H9 (cell line): ENCODE measurements around the gene MBP. TPM values are rescaled to one million over a fixed set of nuclear protein-coding genes. Genes with fewer than 3 reads are reported as not detected.

Experiments
- DNase-seq: peaks from one replicate; pipeline ENCODE4 v3.0.0-alpha.2; 2017
- H2AFZ ChIP-seq: one replicate; pipeline ENCODE4 v1.6.1; 2013; ENCODE audit warnings: mild to moderate bottlenecking, low read length, control low read depth, moderate library complexity
- H2AK5ac ChIP-seq: 2 replicates; pipeline ENCODE4 v1.6.1; 2013; ENCODE audit warnings: low read length, control low read depth, mixed read lengths; ENCODE audit not compliant: insufficient read length
- H2BK120ac ChIP-seq: one replicate; pipeline ENCODE4 v1.6.1; 2013; ENCODE audit warnings: low read depth, mild to moderate bottlenecking, low read length, control low read depth, inconsistent platforms; ENCODE audit not compliant: poor library complexity, severe bottlenecking
- H2BK12ac ChIP-seq: 2 replicates; pipeline ENCODE4 v1.6.1; 2013; ENCODE audit warnings: low read length, control low read depth, mixed read lengths, low read depth; ENCODE audit not compliant: insufficient read length
- H2BK15ac ChIP-seq: 2 replicates; pipeline ENCODE4 v1.6.1; 2013; ENCODE audit warnings: low read depth, low read length, control low read depth
- H2BK20ac ChIP-seq: one replicate; pipeline ENCODE4 v1.6.1; 2013; ENCODE audit warnings: low read depth, mild to moderate bottlenecking, low read length, control low read depth, inconsistent platforms; ENCODE audit not compliant: poor library complexity, severe bottlenecking
- H2BK5ac ChIP-seq: 2 replicates; pipeline ENCODE4 v1.6.1; 2013; ENCODE audit warnings: low read length, control low read depth, mixed read lengths; ENCODE audit not compliant: insufficient read length
- H3K14ac ChIP-seq: 2 replicates; pipeline ENCODE4 v1.6.1; 2013; ENCODE audit warnings: low read length, control low read depth; ENCODE audit not compliant: insufficient read depth
- H3K18ac ChIP-seq: 2 replicates; pipeline ENCODE4 v1.6.1; 2013; ENCODE audit warnings: low read depth, mild to moderate bottlenecking, mixed read lengths, low read length, control low read depth; ENCODE audit not compliant: insufficient read length
- H3K23ac ChIP-seq: 2 replicates; pipeline ENCODE4 v1.6.1; 2013; ENCODE audit warnings: low read length, control low read depth, mixed read lengths, low read depth; ENCODE audit not compliant: insufficient read length
- H3K23me2 ChIP-seq: 2 replicates; pipeline ENCODE4 v1.6.1; 2013; ENCODE audit warnings: low read depth, mild to moderate bottlenecking, mixed read lengths, low read length, control low read depth; ENCODE audit not compliant: insufficient read length, poor library complexity, severe bottlenecking
- H3K27ac ChIP-seq: 2 replicates; pipeline ENCODE4 v1.5.1; 2013; ENCODE audit warnings: low read length, control low read depth, mixed read lengths, low read depth; ENCODE audit not compliant: insufficient read length
- H3K27me3 ChIP-seq: 2 replicates; pipeline ENCODE4 v1.6.1; 2013; ENCODE audit warnings: low read length, control low read depth, inconsistent platforms; ENCODE audit not compliant: insufficient read depth
- H3K4ac ChIP-seq: 2 replicates; pipeline ENCODE4 v1.6.1; 2013; ENCODE audit warnings: low read depth, mild to moderate bottlenecking, control low read depth, inconsistent platforms, low read length, moderate library complexity
- H3K4me1 ChIP-seq: 2 replicates; pipeline ENCODE4 v1.6.1; 2013; ENCODE audit warnings: low read length, control low read depth, inconsistent platforms; ENCODE audit not compliant: insufficient read depth
- H3K4me2 ChIP-seq: 2 replicates; pipeline ENCODE4 v1.6.1; 2013; ENCODE audit warnings: low read length, control low read depth, mixed read lengths; ENCODE audit not compliant: insufficient read length, insufficient read depth
- H3K56ac ChIP-seq: 2 replicates; pipeline ENCODE4 v1.6.1; 2013; ENCODE audit warnings: low read depth, mild to moderate bottlenecking, mixed read lengths, low read length, control low read depth; ENCODE audit not compliant: insufficient read length
- H3K79me1 ChIP-seq: 2 replicates; pipeline ENCODE4 v1.6.1; 2013; ENCODE audit warnings: low read depth, mild to moderate bottlenecking, moderate library complexity, low read length, control low read depth, inconsistent platforms; ENCODE audit not compliant: insufficient read depth, poor library complexity, severe bottlenecking
- H3K79me2 ChIP-seq: 2 replicates; pipeline ENCODE4 v1.6.1; 2013; ENCODE audit warnings: low read length, control low read depth, inconsistent platforms; ENCODE audit not compliant: insufficient read depth
- H3K9ac ChIP-seq: 2 replicates; pipeline ENCODE4 v1.6.1; 2013; ENCODE audit warnings: low read length, control low read depth, mixed read lengths; ENCODE audit not compliant: insufficient read length; ENCODE audit errors: extremely low read depth
- H3K9me3 ChIP-seq: one replicate; pipeline ENCODE4 v1.6.1; 2013; ENCODE audit warnings: low read depth, low read length, inconsistent platforms; ENCODE audit not compliant: control insufficient read depth
- H3T11ph ChIP-seq: one replicate; pipeline ENCODE4 v1.6.1; 2013; ENCODE audit warnings: mild to moderate bottlenecking, low read length, control low read depth, inconsistent platforms
- H4K20me1 ChIP-seq: one replicate; pipeline ENCODE4 v1.6.1; 2013; ENCODE audit not compliant: control insufficient read depth, insufficient read length, insufficient read depth
- H4K5ac ChIP-seq: 2 replicates; pipeline ENCODE4 v1.6.1; 2013; ENCODE audit warnings: low read depth, mild to moderate bottlenecking, mixed read lengths, low read length, control low read depth; ENCODE audit not compliant: insufficient read length
- H4K8ac ChIP-seq: replicated peaks from 2 replicates; pipeline ENCODE4 v1.6.1; 2013; ENCODE audit warnings: low read length, control low read depth, mixed read lengths, low read depth; ENCODE audit not compliant: insufficient read length
- H4K91ac ChIP-seq: 2 replicates; pipeline ENCODE4 v1.6.1; 2013; ENCODE audit warnings: low read depth, mild to moderate bottlenecking, moderate library complexity, mixed read lengths, low read length, control low read depth; ENCODE audit not compliant: insufficient read length
- H3K27ac Mint-ChIP-seq, 3 experiments: 2 replicates in 2 of 3; 3 replicates in 1 of 3; pipeline ENCODE4 v1.8.0; 2020 to 2021; ENCODE audit warnings: mixed read lengths in 3 of 3, mild to moderate bottlenecking in 1 of 3, moderate library complexity in 1 of 3
- H3K27me3 Mint-ChIP-seq: 2 replicates; pipeline ENCODE4 v1.8.0; 2021; ENCODE audit warnings: low read depth, mild to moderate bottlenecking, moderate library complexity, mixed read lengths
- H3K36me3 Mint-ChIP-seq, 3 experiments: 2 replicates in 2 of 3; 3 replicates in 1 of 3; pipeline ENCODE4 v1.8.0; 2020 to 2021; ENCODE audit warnings: low read depth in 3 of 3, mixed read lengths in 3 of 3; ENCODE audit not compliant: insufficient read depth in 1 of 3
- H3K4me1 Mint-ChIP-seq, 2 experiments: 2 replicates each; pipeline ENCODE4 v1.8.0; 2020; ENCODE audit warnings: mixed read lengths in 2 of 2
- H3K4me3 Mint-ChIP-seq, 2 experiments: 2 replicates in 1 of 2; 3 replicates in 1 of 2; pipeline ENCODE4 v1.8.0; 2020 to 2021; ENCODE audit warnings: mild to moderate bottlenecking in 2 of 2, mixed read lengths in 2 of 2, moderate library complexity in 1 of 2
- H3K9me3 Mint-ChIP-seq, 2 experiments: 2 replicates in 1 of 2; 3 replicates in 1 of 2; pipeline ENCODE4 v1.8.0; 2020; ENCODE audit warnings: mild to moderate bottlenecking in 2 of 2, mixed read lengths in 2 of 2, moderate library complexity in 1 of 2
- WGBS: extraction: QIAGEN DNeasy Blood & Tissue Kit; methylation state at CpG from one replicate; pipeline ENCODE4 v1.1.7; 2013; ENCODE audit warnings: missing lambda C conversion rate, low lambda C conversion rate, mixed read lengths; ENCODE audit not compliant: insufficient read length; ENCODE audit errors: extremely low coverage; 5-methylcytosine and 5-hydroxymethylcytosine counted together
- total RNA-seq: library from RNA; stranded (reverse); gene quantifications from 2 replicates; pipeline ENCODE4 v1.2.1, GENCODE V29; 2021
- TF ChIP-seq, protein P1 (sequence below): fragments of 200-600 bp; sonication (generic); conservative IDR thresholded peaks from 3 replicates; pipeline ENCODE4 v1.8.0; 2021; ENCODE audit warnings: antibody characterized with exemption, mild to moderate bottlenecking

MBP gene
- total RNA-seq, 1 experiment from 2014 or later = 8.6 TPM

DNA sequence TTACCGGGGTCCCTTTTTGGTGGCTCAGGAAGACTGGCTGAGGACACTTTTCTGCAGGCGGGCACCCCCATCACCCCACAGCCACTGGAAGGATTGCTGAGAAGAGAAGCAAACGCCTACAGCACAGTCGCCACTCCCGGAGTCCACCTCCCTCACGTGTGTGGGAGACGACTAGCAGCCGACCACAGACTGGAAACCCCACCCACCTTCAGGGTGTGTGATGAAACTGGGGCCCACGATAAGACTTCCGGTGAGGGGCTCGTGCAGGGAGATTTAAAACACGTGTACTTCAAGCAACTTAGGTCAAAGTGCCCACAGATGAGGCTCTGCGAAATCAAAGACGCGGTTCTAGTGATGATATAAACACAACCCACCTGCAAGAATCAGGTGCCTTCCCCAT, 26.3 kb downstream of the MBP start:
- no peaks in the 10 kb centered on the region for H3K79me2 ChIP-seq
- no peaks in the 10 kb centered on the region for H3K79me1 ChIP-seq
- H3K4me3 Mint-ChIP-seq = no peak overlapping the region
- TF ChIP-seq, protein P1, sequence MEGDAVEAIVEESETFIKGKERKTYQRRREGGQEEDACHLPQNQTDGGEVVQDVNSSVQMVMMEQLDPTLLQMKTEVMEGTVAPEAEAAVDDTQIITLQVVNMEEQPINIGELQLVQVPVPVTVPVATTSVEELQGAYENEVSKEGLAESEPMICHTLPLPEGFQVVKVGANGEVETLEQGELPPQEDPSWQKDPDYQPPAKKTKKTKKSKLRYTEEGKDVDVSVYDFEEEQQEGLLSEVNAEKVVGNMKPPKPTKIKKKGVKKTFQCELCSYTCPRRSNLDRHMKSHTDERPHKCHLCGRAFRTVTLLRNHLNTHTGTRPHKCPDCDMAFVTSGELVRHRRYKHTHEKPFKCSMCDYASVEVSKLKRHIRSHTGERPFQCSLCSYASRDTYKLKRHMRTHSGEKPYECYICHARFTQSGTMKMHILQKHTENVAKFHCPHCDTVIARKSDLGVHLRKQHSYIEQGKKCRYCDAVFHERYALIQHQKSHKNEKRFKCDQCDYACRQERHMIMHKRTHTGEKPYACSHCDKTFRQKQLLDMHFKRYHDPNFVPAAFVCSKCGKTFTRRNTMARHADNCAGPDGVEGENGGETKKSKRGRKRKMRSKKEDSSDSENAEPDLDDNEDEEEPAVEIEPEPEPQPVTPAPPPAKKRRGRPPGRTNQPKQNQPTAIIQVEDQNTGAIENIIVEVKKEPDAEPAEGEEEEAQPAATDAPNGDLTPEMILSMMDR = no peak
- no peaks in the 10 kb centered on the region for H3K23me2 ChIP-seq
- no peaks in the 10 kb centered on the region for H3K27me3 Mint-ChIP-seq
- H3K56ac ChIP-seq = no peak overlapping the region
- H3K36me3 Mint-ChIP-seq = peaks cover 0 to 5% (median 0%) of the 10 kb centered on the region in 3 experiments; a peak in 2 of 7 replicates
- H2BK20ac ChIP-seq = no peak overlapping the region
- H3K9me3 Mint-ChIP-seq = no peaks in the 10 kb centered on the region
- no peak overlapping the region for H2BK12ac ChIP-seq
- H3K4me2 ChIP-seq = no peak overlapping the region
- no peak overlapping the region for H4K8ac ChIP-seq
- peaks cover 8% of the 10 kb centered on the region for H3K4me1 ChIP-seq
- H4K91ac ChIP-seq = no peak overlapping the region
- no peak overlapping the region for H3K9ac ChIP-seq
- no peak overlapping the region for H3K4ac ChIP-seq
- no peak overlapping the region for H3K23ac ChIP-seq
- H2AFZ ChIP-seq = no peak overlapping the region
- no peak overlapping the region for H3K14ac ChIP-seq
- H3K27me3 ChIP-seq = no peaks in the 10 kb centered on the region
- no peak overlapping the region for H2AK5ac ChIP-seq
- no peak overlapping the region for H3K18ac ChIP-seq
- H2BK120ac ChIP-seq = no peak overlapping the region
- no CpG with 5 or more reads among the region's 15 CpGs for WGBS
- H3K27ac Mint-ChIP-seq = peak overlapping the region in 1 of 3 experiments; percentile 61; a peak in 1 of 7 replicates
- H4K5ac ChIP-seq = no peak overlapping the region
- no peaks in the 10 kb centered on the region for H4K20me1 ChIP-seq
- H3K9me3 ChIP-seq = no peaks in the 10 kb centered on the region
- no peak overlapping the region for H2BK15ac ChIP-seq
- H2BK5ac ChIP-seq = no peak overlapping the region
- H3T11ph ChIP-seq = no peak overlapping the region
- no peak overlapping the region for H3K27ac ChIP-seq
- DNase-seq = no peak
- peaks cover 20 to 23% of the 10 kb centered on the region in 2 experiments for H3K4me1 Mint-ChIP-seq
